Left kidney (tissue), 8 donors: ENCODE results near the gene PARP8. TPM values are rescaled to one million over a fixed set of nuclear protein-coding genes. Genes with fewer than 3 reads are reported as not detected.
A peak's percentile ranks its signal among the peaks of the same experiment; 100 is the strongest.
"Not testable (repeated sequence)": the region's sequence is repeated elsewhere in the genome, so short reads cannot be mapped to it uniquely, and the experiment has no call there.

ENCODE experiments used
- DNase-seq: peaks from one replicate; pipeline ENCODE4 v3.0.0-alpha.2; 2013
- long read RNA-seq, 8 donors: transcript quantifications; one replicate each; lab custom pipeline, GENCODE V29; 2026
- polyA plus RNA-seq: library from polyadenylated mRNA; unstranded; fragments of 120-200 nt; gene quantifications from one replicate; pipeline ENCODE4 v1.2.1, GENCODE V29; 2013; ENCODE audit not compliant: insufficient read length

The PARP8 gene, protein sequence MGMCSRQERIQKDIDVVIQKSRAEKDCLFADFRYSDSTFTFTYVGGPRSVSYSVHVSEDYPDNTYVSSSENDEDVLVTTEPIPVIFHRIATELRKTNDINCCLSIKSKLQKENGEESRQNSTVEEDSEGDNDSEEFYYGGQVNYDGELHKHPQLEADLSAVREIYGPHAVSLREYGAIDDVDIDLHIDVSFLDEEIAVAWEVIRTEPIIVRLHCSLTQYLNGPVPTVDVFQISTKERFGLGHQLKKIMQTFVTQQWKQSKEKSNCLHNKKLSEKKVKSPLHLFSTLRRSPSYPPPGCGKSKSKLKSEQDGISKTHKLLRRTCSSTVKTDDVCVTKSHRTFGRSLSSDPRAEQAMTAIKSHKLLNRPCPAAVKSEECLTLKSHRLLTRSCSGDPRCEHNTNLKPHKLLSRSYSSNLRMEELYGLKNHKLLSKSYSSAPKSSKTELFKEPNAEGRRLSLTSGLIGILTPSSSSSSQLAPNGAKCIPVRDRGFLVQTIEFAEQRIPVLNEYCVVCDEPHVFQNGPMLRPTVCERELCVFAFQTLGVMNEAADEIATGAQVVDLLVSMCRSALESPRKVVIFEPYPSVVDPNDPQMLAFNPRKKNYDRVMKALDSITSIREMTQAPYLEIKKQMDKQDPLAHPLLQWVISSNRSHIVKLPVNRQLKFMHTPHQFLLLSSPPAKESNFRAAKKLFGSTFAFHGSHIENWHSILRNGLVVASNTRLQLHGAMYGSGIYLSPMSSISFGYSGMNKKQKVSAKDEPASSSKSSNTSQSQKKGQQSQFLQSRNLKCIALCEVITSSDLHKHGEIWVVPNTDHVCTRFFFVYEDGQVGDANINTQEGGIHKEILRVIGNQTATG
- 17.5 TPM for polyA plus RNA-seq
- long read RNA-seq, donor 1, result 0 reads
- long read RNA-seq, donor 2, full-length matches to known transcripts, result 2 of 2 reads
- long read RNA-seq, donor 2, partial matches to known transcripts, result 0 of 2 reads
- long read RNA-seq, donor 2, other reads (novel, unspliced or antisense), result 0 of 2 reads
- long read RNA-seq, donor 3, result 0 reads
- long read RNA-seq, donor 4, result 0 reads
- long read RNA-seq, donor 5, result 0 reads
- long read RNA-seq, donor 6, result 0 reads
- long read RNA-seq, donor 7, full-length matches to known transcripts, result 2 of 2 reads
- long read RNA-seq, donor 7, partial matches to known transcripts, result 0 of 2 reads
- long read RNA-seq, donor 7, other reads (novel, unspliced or antisense), result 0 of 2 reads
- long read RNA-seq, donor 8, partial matches to known transcripts, result 0 of 1 reads
- long read RNA-seq, donor 8, other reads (novel, unspliced or antisense), result 0 of 1 reads

DNA sequence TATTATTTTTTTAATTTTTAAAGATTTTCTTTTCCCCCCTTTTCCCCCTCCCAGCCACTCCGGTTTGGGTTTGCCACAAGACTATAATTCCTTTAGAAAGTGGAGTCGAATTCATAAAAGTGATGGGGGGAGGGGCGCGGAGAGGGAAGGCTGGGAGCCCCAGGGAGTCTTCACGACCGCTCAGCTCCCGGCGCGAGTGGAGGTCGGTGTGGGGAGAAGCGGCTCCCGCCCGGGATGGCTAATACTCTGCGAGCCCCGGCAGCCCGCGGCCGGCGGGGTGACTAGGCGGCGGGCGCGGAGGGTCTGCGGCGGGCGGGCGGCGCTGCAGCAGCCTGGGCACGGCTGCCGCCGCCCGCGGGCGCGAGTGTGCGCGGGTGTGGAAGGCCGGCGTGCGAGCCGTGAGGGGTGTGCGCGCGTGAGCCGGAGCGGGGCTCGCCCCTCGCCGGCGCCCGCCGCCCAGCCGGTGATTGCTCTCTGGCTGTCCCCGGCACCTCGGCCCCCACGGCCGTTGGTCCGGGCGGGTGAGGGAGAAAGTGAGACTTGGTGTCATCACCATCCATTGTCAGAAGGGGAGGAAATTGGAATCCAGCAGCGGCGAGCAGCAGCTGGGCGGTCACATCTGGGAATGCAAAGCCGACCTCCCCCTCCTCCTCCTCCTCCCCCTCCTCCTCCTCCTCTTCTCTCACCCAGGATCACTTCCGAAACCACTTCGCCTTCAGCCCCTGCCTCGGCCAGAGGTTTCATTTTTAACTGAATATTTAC lies at the start of gene PARP8:
Gene PARP8 (plus strand): TSS at position 377 of the 762 bp plus-strand sequence. CDS start 459 bp downstream, outside the sequence.
- DNase-seq, result peak; percentile 44

DNA sequence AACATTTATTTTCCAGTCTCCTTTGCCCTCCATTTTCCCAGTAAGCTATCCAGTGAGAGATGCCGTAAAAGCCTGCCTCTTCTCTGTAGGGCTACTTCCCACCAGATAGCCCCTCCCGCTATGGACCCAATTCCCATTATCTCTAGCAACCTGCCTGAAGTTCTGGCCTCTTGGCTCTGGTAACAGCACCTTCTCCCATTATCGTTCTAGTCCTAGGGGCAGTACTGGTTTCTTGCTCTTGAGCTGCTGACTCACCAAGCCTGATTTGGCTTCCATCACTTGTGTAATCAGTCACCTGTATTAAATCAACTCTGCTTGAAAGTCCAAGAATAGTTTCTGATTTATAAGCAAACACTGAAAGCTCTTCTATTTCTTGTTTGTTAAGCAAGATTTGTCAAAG lies 42.8 kb upstream of the PARP8 start:
- no peak for DNase-seq

DNA sequence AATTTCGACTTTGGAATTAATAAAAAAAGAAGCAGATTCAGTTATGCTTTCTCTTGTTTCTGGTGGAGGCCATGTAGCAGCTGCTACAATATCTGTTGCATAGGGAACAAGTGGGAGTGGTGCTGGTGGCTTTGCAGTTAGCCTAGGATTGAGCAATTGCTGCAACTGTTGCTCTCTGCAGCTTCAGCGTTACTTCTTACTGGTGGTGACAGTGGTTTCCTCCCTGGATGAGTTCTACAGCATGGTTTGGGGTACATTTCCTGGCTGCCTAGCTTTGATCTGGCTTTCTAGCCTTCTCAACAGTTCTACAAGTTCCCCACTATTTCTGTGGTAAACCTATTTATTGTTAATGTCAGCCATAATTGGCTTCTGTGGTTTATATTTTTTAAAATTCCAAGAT lies 31.6 kb upstream of the PARP8 start:
- not testable (repeated sequence) for DNase-seq

DNA sequence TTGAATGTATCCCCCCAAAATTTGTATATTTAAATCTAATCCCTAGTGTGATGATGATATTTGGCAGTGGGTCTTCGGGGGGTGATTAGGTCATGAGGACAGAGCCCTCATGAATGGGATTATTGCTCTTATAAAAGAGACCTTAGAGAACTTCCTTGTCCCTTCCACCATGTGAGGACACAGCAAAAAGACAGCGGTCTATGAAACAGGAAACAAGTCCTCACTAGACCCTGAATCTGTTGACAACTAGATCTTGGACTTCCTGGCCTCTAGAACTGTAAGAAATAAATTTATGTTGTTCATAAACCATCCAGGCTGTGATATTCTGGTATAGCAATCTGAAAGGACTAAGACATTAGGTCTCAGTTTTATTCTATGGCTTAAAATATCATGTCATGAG lies 28.9 kb upstream of the PARP8 start:
- not testable (repeated sequence) for DNase-seq

DNA sequence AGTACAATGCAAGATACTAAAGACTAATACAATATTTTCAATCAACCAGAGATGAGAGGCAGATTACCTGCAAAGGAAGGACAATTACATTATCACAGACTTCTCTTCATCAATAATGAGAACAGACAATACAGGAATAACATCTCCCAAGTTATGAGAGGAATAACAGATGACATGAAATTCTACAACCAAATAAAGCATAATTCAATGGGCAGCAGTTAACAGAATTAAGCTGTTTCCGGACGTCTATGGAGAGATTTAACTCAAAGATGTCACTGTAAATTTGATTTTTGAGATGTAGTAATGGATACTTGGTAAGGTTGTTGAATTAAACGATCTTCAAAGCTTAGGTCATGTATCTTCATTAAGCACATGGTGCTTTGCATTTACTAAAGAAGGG lies 19.8 kb upstream of the PARP8 start:
- DNase-seq, result no peak

DNA sequence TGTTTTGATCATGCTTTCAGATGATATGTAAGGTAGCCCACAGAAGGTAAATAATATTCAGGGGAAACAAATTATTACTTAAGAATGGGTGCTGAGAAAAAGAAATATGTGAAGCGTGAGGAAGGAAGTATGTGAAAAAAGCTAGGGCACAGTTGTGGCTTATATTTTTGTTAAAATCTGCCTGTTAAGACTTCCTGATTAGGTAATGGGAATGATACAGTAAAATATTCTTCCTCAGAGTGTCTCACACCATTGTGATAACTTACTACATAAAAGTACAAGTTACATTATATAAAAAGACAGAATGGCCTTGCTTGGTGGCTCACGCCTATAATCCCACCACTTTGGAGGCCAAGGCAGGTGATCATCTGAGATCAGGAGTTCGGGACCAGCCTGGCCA lies 18.7 kb upstream of the PARP8 start:
- no peak for DNase-seq

DNA sequence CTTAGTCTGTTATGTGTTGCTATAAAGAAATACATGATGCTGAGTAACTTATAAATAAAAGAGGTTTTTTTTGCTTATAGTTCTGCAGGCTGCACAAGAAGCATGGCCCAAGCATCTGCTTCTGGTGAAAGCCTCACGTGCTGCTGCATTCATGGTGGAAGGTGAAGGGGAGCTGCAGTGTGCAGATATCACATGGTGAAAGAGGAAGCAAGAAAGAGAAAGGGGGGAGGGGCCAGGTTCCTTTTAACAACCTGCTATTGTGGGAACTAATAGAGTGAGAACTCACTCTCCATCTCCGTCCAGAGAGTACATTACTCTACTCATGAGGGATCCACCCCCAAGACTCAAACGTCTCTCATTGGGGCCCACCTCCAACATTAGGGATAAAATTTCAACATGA lies 12.5 kb upstream of the PARP8 start:
- DNase-seq, result no peak

DNA sequence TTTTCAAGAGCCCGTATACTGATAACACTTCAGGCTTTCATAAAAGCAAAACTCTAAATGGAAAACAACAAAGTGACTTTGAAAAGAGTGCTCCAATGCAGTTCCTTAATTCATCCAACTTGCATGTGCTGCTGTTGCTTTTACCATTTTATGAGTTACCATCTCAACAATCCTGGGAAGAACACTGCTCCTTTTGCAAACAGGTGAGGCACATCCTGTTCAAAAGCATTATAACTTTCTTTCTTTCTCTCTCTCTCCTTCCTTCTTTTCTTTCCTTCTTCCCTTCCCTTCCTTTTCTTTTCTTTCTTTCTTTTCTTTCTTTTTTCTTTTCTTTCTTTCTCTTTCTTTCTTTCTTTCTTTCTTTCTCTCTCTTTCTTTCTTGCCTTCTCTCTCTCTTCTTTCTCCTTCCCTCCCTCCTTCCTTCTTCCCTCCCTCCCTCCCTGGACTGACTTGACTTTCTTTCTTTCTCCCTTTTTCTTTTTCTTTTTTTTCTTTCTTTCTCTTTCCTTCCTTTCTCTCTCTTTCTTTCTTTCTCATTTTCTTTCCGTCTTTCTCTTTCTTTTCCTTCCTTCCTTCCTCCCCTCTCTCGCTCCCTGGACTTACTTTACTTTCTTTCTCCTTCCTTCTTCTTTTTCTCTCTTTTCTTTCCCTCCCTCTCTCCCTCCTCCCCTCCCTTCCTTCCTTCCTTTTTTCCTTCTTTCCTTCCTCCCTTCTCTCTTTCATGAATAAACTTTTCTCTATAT lies 11.2 kb upstream of the PARP8 start:
- no peak for DNase-seq

DNA sequence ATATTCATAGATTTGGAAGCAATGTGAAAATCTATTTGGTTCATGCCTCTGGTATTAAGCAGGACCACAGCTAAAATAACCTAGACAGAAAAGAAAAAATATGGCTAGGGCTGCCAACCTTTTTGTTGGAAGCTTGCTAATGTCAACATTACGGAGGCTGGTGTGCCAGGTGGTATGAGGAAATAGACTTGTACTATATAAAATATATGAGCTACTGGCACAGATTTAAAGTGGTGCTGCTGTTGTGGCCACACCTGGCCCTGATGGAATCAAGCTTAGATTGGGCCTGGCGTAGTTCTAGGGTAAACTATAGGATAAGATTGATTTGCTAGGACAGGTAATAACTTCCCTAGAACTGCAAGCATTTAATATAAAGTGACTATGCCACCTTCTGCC lies 10.6 kb upstream of the PARP8 start:
- DNase-seq, result no peak

DNA sequence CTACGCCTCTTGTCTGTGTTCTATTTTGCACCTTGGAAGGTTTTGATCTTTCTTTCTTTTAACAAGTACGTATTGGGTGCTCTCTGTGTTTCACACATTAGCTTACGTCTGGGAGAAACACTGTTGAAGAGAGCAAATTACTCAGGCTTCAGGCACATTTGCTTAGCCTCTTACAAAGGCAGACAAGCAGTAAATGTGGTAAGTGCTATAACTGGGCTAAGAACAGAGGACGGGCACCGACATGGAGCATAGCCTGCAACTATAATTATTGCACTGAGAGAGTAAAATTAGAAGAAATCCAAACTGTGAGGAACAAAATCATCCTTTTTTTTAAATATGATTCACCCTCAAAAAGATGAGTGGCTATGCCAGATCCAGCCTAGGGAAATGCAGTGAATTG lies 9.4 kb upstream of the PARP8 start:
- DNase-seq, result no peak

DNA sequence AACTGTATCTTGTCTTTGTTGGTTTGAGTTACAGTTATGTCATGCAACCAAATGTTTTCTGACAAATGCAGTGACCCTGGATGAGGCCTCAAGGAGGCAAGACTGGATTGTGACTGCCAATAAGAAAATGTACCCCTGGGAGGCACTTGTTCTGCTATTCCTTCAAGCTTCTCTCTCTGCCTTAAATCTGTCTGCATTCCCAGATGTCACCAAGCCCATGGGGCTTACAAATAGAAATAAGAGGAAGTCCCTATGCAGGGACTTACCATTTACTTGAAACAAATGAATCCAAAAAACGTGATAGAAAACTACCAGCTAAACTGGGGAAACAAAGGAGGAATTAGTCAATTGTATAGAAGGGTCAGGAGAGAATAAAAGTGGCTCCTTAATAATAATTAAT lies 8.2 kb upstream of the PARP8 start:
- DNase-seq, result no peak

DNA sequence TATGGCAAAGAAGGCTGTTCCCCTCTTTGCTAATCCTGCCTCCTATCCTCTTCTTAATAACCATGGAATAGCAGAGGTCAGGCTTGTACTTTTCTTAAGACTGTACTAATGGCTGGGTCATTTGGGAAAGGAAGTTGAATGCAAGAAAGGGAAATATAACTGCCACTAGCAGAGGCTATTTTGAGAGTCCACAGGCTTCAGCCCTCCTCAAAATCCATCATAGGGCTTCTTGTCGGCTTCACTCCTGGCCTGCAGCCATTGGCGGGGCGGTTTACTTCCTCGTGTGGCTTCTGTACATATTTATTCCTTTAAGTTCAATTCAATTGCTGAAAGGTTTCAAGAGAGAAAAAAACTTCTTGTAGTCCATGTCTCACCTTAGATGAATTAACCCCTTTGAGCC lies 2.8 kb upstream of the PARP8 start:
- DNase-seq, result no peak

DNA sequence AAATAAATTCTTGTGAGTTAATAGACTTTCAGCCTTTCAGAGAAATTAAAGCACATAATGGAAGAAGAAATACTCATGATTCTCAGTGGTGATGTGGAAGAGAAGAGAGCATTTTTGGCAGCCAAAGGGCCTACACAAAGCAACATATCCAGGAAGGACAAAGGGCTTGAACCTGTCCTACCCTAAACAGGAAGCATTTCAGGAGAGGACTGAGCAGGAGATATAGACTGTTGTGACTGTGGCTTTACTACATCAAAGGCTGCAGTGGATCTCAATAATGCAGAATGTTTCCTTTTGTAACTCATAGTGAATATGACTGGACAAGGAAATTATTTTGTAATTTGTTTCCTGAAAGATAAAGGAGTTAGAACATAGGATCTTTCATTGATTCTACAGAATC lies 1.3 kb upstream of the PARP8 start:
- DNase-seq, result no peak

DNA sequence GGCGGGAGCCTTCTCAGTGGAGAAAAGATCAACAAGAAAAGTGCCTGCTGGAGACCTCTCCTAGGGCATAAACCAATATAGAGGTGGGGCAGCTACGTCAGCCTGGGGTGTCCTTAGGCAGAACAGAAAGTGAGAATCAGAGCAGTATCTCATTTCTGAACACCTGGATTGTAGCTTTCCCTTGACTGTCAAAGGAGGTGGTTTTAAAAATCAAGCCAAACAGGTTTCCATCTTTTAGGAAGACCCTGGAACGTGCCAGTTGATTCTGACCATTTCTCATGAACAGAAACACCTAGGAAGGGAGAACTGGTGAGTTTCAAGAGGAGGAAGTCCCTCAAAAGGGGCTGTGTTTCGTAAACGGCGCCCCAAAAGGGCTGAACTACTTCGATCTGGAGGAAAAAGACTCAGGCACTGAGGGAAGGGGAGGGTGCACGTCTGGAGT lies 655 bp upstream of the PARP8 start:
- not testable (repeated sequence) for DNase-seq

DNA sequence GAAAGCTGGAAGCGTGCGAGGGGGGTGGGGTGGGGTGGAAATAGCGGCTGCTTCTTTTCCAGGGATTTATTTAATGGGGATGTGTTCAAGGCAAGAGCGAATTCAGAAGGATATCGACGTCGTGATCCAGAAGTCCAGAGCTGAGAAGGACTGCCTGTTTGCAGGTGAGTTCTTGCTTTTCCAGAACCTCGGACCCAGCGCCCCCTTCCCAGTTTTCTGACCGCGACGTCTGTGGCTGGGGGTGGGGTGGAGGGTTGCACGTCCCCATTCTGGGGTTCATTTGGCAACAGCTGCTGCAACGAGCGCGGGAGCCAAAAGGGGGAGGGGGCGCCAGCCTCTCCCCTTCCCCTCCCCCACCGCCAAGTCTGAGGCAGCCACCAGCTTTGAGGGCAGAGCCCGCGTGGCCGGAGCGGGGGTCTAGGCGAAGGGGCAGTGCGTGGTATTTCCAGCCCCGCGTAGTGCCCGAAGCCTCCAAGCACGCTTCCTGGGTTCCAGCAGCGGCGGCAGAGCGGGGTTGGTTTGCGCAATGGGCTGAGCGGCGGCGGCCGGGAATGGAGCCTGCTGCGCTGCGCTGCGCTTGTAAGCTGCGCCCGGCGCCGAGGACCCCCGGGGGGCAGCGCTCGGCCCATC lies 701 bp downstream of the PARP8 start:
- peak; percentile 61 for DNase-seq

DNA sequence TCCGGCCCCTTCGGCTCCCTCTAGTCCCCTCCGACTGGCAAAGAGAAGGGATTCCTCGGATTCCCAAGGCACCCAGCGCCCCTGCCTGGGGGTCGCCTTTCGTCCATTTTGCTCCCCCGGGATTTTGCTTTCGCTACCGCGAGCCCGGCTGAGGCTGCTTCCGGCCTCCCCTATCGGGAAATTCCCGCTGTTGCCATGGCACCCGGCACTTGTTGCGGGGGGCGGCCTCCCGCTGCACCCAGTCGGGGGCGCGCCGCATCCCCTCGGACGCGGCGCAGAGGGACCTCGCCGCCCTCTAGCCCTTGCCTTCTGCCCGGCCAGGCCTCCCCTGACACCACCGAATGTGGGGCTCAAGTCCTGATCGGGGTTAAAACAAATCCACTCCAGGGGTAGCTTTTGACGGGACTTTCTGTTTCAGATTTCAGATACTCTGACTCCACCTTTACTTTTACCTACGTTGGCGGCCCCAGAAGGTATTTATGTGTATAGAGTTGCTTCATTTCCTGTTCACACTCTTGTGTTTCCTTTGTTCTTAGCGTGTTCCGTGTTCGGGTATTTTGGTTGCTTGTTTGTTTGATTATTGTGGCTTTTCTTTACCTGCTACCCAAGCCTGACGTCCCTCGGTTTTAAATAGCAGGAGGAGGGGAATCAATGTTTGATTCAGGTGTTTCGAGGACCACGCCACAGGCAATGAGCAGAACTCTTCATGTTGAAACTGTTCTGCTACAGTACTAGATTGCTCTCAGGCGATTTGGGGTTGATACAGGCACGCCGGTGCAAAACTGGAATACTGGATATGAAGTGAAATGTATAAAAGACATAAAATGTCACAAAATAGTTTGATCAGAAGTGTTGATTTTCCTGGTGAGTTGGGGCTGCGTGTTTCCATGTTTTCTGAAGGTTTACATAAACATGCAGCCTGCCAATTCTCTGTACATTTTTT lies 1.5 kb downstream of the PARP8 start:
- peak; percentile 68 for DNase-seq

DNA sequence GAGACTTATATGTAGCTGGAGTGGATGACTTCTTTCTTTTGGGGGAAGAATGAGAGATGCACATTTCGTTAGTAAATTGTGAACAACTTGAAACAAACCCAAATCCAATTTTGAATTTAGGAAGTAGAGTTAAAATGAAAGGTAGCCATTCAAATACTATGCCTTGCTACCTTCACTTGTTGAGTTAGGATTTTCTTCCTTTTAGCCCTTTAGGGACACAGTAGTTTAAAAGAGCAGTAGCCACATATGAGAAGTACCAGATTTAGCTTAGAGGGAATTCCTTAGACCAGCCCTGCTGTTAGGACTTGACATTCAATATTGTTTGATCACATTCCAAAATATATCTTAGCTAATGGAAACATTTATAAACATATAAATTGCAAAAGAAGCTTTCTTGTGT lies 2.2 kb downstream of the PARP8 start:
- not testable (repeated sequence) for DNase-seq

DNA sequence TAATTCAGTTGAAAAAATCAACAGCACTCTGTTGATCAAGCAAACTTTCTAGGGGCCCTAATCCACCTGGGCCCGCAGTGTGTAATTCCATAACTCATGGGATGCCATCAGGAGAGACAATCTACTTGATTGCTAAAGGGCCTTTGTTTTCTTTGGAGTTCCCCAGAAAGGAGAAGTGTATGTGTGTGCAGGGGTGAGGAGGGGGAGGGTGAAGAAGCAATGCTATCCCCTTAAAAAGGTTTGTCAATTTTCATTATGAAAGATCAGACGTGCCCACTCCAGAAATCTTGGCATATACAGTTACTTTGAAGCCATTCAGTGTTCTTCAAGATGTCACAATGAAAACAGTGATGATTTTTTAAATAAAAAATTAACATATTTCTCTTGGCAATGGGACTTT lies 6.2 kb downstream of the PARP8 start:
- DNase-seq, result no peak

DNA sequence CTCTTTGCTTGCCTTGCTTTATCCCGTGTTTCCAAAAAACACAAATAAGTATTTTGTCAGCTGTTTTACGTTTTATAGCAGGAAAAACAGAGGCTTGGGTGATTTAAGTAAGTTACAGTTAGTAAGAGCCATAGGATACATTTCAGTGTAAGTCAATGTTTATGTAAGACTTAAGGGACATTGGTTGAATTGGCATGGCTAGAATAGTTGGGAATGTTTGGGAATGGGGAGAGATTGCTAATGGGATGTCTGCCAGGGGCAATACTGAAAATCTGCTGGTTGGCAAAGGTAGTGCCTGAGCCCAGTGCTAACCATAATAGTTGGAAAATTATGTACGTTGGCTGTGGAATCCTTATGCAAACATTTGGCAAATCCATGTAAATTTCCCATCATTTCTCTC lies 7.0 kb downstream of the PARP8 start:
- DNase-seq, result not testable (repeated sequence)
